Activated CD8-positive, alpha-beta memory T cell treated with anti-CD3 and anti-CD28 coated beads, Interleukin-2, amount 50 U/mL, for 1 hour (primary cell): ENCODE data around the gene ITGB3.

Source experiments
- DNase-seq: peaks from one replicate; pipeline ENCODE4 v3.0.0-alpha.2; 2020; ENCODE audit errors: extremely low read depth

Gene ITGB3

GRCh38 chr17:47275245-47275984, 21.8 kb downstream of the ITGB3 start:
- DNase-seq, result no peak

GRCh38 chr17:47276444-47276843, 22.8 kb downstream of the ITGB3 start:
- no peak for DNase-seq

GRCh38 chr17:47276868-47277267, 23.2 kb downstream of the ITGB3 start:
- DNase-seq, result no peak

DNA sequence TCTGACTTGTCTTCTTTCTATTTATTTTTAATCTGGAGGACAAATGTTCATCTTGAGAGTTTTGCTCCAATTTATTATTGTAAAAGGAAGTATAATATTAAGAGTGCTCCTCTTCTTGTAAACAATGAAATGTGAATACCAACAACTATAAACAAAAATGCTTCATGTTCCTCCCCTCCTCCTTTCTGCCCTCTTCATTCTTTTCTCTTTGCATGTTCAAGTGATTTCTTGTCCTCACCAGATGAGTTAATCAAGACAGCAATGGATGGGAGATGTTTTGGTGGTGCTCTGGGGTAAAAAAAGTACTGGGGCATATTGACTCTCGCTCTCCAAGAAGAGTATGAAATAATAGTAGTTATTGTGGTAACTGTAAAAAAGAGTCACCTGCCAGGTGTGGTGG, 24.3 kb downstream of the ITGB3 start:
- no peak for DNase-seq

DNA sequence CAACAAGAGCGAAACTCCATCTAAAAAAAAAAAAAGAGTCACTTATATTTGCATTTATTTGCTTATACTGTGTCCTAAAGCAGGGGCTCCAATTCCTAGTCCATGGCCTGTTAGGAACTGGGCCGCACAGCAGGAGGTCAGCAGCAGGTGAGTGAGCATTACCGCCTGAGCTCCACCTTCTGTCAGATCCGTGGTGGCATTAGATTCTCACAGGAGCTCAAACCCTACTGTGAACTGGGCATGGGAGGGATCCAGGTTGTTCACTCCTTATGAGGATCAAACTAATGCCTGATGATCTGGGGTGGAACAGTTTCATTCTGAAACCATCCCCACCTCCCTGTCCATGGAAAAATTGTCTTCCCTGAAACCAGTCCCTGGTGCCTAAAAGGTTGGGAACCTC, 24.9 kb downstream of the ITGB3 start:
- no peak for DNase-seq

DNA sequence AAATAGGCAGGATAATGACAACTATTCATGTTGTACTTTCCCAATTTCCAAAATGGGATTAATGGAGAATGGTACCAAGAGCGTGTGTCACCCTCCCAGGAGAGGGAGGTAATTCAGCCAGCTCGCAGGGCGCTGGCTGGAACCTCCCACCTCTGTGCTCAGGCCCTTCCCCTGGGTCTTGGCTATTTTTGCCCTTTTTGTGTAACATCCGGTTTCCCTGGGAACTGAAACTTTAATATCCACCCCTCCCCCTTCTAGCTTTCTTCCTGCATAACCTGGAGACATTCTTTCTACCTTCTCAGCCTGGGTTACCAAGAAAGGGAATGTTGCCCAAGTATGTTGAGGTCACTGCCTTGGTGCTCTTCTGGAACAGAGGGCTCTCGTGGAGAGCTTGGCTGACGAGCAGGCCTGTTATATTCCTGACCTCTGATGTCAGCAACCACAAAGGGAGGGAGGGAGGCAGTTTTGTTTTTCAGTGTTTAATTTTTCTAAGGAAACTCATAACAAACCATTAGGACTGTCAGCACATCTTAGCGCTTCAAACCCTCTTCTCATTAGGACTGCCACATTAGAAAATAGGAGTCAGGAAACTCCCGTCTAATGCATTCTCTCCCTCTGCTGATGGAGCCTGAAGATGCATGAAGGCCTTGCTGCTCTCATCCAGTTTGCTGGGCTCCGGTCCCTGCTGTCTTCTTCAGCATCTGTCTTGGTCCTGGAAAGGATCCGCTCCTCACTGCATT, 25.6 kb downstream of the ITGB3 start:
- DNase-seq, result no peak

- no peak for DNase-seq
Measured at GRCh38 chr17:47280072-47280811, 26.6 kb downstream of the ITGB3 start.

- DNase-seq, result no peak
Measured at GRCh38 chr17:47281216-47281615, 27.6 kb downstream of the ITGB3 start.

DNA sequence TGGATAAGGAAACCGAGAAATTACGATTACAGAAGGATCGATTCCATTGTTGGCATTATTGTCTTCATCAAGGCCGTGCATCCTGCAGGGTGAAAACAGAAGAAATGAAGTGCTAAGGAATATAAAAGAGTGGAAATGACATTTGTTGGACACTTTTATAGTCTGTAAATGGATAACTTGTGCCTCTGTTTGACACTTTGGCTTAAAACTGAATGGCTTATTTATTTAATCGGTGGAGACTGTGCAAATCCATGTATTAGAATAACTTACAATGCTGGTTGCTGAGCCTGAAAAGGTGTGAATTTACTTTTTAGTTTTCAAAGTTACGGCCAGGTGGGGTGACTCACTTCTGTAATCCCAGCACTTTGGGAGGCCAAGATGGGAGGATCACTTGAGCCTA, 31.4 kb downstream of the ITGB3 start:
- no peak for DNase-seq

- DNase-seq, result no peak
Measured at GRCh38 chr17:47286198-47286914, 32.7 kb downstream of the ITGB3 start.

GRCh38 chr17:47287068-47287467, 33.4 kb downstream of the ITGB3 start:
- no peak for DNase-seq

GRCh38 chr17:47287639-47288038, 34.0 kb downstream of the ITGB3 start:
- no peak for DNase-seq

DNA sequence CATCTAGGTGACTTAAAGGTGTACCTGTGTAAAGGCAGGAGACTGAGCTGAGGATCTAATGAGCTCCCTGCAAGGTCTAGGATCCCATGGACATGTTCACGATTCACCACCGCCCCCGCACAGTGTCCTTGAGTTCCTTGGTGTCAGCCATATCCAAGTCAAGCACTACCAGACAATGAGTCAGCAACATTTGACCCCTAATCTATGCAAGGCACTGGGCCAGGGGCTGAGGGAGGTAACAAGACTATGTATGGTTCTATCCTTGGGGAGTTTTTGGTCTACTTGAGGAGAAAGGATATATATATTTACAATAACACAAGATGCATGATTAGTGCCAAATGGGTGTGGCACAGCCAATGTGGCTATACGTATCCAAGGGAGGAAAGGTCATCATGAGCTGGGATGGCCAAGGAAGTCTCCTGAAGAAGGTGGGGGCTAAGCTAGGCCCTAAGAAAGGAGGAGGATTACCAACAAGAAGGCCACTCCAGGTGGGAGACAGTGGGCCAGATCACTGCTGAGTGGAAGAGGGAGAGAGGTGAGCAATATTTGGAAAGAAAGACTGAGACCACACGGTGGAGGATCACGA, 35.0 kb downstream of the ITGB3 start:
- no peak for DNase-seq

DNA sequence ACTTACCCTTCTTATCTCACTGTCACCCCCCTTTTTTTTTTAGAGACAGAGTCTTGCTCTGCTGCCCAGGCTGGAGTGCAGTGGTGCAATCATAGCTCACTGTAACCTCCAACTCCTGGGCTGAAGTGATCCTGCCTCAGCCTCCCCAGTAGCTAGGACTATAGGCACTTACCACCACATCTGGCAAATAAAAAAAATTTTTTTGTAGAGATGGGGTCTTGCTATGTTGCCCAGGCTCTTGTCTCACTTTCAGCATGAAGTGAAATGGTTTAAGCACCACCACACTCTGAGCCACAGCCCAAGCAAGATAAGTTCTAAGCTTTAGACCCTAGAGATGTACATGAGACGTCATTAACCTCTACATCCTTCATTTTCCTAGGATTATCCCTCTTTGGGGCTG, 35.7 kb downstream of the ITGB3 start:
- no peak for DNase-seq

GRCh38 chr17:47290870-47291241, 37.2 kb downstream of the ITGB3 start:
- no peak for DNase-seq

GRCh38 chr17:47291242-47291873, 37.7 kb downstream of the ITGB3 start:
- DNase-seq, result no peak

- no peak for DNase-seq
Measured at GRCh38 chr17:47292206-47292605, 38.6 kb downstream of the ITGB3 start.

GRCh38 chr17:47295037-47295873, 41.6 kb downstream of the ITGB3 start:
- no peak for DNase-seq

- no peak for DNase-seq
Measured at GRCh38 chr17:47295874-47296255, 42.2 kb downstream of the ITGB3 start.

- no peak for DNase-seq
Measured at GRCh38 chr17:47297661-47298400, 44.2 kb downstream of the ITGB3 start.
